H9 (cell line): Measurements from ENCODE around the gene BHLHE23. TPM values are rescaled to one million over a fixed set of nuclear protein-coding genes. Genes with fewer than 3 reads are reported as not detected.

Experiments used
- DNase-seq: peaks from one replicate; pipeline ENCODE4 v3.0.0-alpha.2; 2017
- H2AFZ ChIP-seq: one replicate; pipeline ENCODE4 v1.6.1; 2013; ENCODE audit warnings: mild to moderate bottlenecking, low read length, control low read depth, moderate library complexity
- H2AK5ac ChIP-seq: 2 replicates; pipeline ENCODE4 v1.6.1; 2013; ENCODE audit warnings: low read length, control low read depth, mixed read lengths; ENCODE audit not compliant: insufficient read length
- H2BK120ac ChIP-seq: one replicate; pipeline ENCODE4 v1.6.1; 2013; ENCODE audit warnings: low read depth, mild to moderate bottlenecking, low read length, control low read depth, inconsistent platforms; ENCODE audit not compliant: poor library complexity, severe bottlenecking
- H2BK12ac ChIP-seq: 2 replicates; pipeline ENCODE4 v1.6.1; 2013; ENCODE audit warnings: low read length, control low read depth, mixed read lengths, low read depth; ENCODE audit not compliant: insufficient read length
- H2BK15ac ChIP-seq: 2 replicates; pipeline ENCODE4 v1.6.1; 2013; ENCODE audit warnings: low read depth, low read length, control low read depth
- H2BK20ac ChIP-seq: one replicate; pipeline ENCODE4 v1.6.1; 2013; ENCODE audit warnings: low read depth, mild to moderate bottlenecking, low read length, control low read depth, inconsistent platforms; ENCODE audit not compliant: poor library complexity, severe bottlenecking
- H2BK5ac ChIP-seq: 2 replicates; pipeline ENCODE4 v1.6.1; 2013; ENCODE audit warnings: low read length, control low read depth, mixed read lengths; ENCODE audit not compliant: insufficient read length
- H3K14ac ChIP-seq: 2 replicates; pipeline ENCODE4 v1.6.1; 2013; ENCODE audit warnings: low read length, control low read depth; ENCODE audit not compliant: insufficient read depth
- H3K18ac ChIP-seq: 2 replicates; pipeline ENCODE4 v1.6.1; 2013; ENCODE audit warnings: low read depth, mild to moderate bottlenecking, mixed read lengths, low read length, control low read depth; ENCODE audit not compliant: insufficient read length
- H3K23ac ChIP-seq: 2 replicates; pipeline ENCODE4 v1.6.1; 2013; ENCODE audit warnings: low read length, control low read depth, mixed read lengths, low read depth; ENCODE audit not compliant: insufficient read length
- H3K23me2 ChIP-seq: 2 replicates; pipeline ENCODE4 v1.6.1; 2013; ENCODE audit warnings: low read depth, mild to moderate bottlenecking, mixed read lengths, low read length, control low read depth; ENCODE audit not compliant: insufficient read length, poor library complexity, severe bottlenecking
- H3K27ac ChIP-seq: 2 replicates; pipeline ENCODE4 v1.5.1; 2013; ENCODE audit warnings: low read length, control low read depth, mixed read lengths, low read depth; ENCODE audit not compliant: insufficient read length
- H3K27me3 ChIP-seq: 2 replicates; pipeline ENCODE4 v1.6.1; 2013; ENCODE audit warnings: low read length, control low read depth, inconsistent platforms; ENCODE audit not compliant: insufficient read depth
- H3K4ac ChIP-seq: 2 replicates; pipeline ENCODE4 v1.6.1; 2013; ENCODE audit warnings: low read depth, mild to moderate bottlenecking, control low read depth, inconsistent platforms, low read length, moderate library complexity
- H3K4me1 ChIP-seq: 2 replicates; pipeline ENCODE4 v1.6.1; 2013; ENCODE audit warnings: low read length, control low read depth, inconsistent platforms; ENCODE audit not compliant: insufficient read depth
- H3K4me2 ChIP-seq: 2 replicates; pipeline ENCODE4 v1.6.1; 2013; ENCODE audit warnings: low read length, control low read depth, mixed read lengths; ENCODE audit not compliant: insufficient read length, insufficient read depth
- H3K56ac ChIP-seq: 2 replicates; pipeline ENCODE4 v1.6.1; 2013; ENCODE audit warnings: low read depth, mild to moderate bottlenecking, mixed read lengths, low read length, control low read depth; ENCODE audit not compliant: insufficient read length
- H3K79me1 ChIP-seq: 2 replicates; pipeline ENCODE4 v1.6.1; 2013; ENCODE audit warnings: low read depth, mild to moderate bottlenecking, moderate library complexity, low read length, control low read depth, inconsistent platforms; ENCODE audit not compliant: insufficient read depth, poor library complexity, severe bottlenecking
- H3K79me2 ChIP-seq: 2 replicates; pipeline ENCODE4 v1.6.1; 2013; ENCODE audit warnings: low read length, control low read depth, inconsistent platforms; ENCODE audit not compliant: insufficient read depth
- H3K9ac ChIP-seq: 2 replicates; pipeline ENCODE4 v1.6.1; 2013; ENCODE audit warnings: low read length, control low read depth, mixed read lengths; ENCODE audit not compliant: insufficient read length; ENCODE audit errors: extremely low read depth
- H3K9me3 ChIP-seq: one replicate; pipeline ENCODE4 v1.6.1; 2013; ENCODE audit warnings: low read depth, low read length, inconsistent platforms; ENCODE audit not compliant: control insufficient read depth
- H3T11ph ChIP-seq: one replicate; pipeline ENCODE4 v1.6.1; 2013; ENCODE audit warnings: mild to moderate bottlenecking, low read length, control low read depth, inconsistent platforms
- H4K20me1 ChIP-seq: one replicate; pipeline ENCODE4 v1.6.1; 2013; ENCODE audit not compliant: control insufficient read depth, insufficient read length, insufficient read depth
- H4K5ac ChIP-seq: 2 replicates; pipeline ENCODE4 v1.6.1; 2013; ENCODE audit warnings: low read depth, mild to moderate bottlenecking, mixed read lengths, low read length, control low read depth; ENCODE audit not compliant: insufficient read length
- H4K8ac ChIP-seq: replicated peaks from 2 replicates; pipeline ENCODE4 v1.6.1; 2013; ENCODE audit warnings: low read length, control low read depth, mixed read lengths, low read depth; ENCODE audit not compliant: insufficient read length
- H4K91ac ChIP-seq: 2 replicates; pipeline ENCODE4 v1.6.1; 2013; ENCODE audit warnings: low read depth, mild to moderate bottlenecking, moderate library complexity, mixed read lengths, low read length, control low read depth; ENCODE audit not compliant: insufficient read length
- H3K27ac Mint-ChIP-seq, 3 experiments: 2 replicates in 2 of 3; 3 replicates in 1 of 3; pipeline ENCODE4 v1.8.0; 2020 to 2021; ENCODE audit warnings: mixed read lengths in 3 of 3, mild to moderate bottlenecking in 1 of 3, moderate library complexity in 1 of 3
- H3K27me3 Mint-ChIP-seq: 2 replicates; pipeline ENCODE4 v1.8.0; 2021; ENCODE audit warnings: low read depth, mild to moderate bottlenecking, moderate library complexity, mixed read lengths
- H3K36me3 Mint-ChIP-seq, 3 experiments: 2 replicates in 2 of 3; 3 replicates in 1 of 3; pipeline ENCODE4 v1.8.0; 2020 to 2021; ENCODE audit warnings: low read depth in 3 of 3, mixed read lengths in 3 of 3; ENCODE audit not compliant: insufficient read depth in 1 of 3
- H3K4me1 Mint-ChIP-seq, 2 experiments: 2 replicates each; pipeline ENCODE4 v1.8.0; 2020; ENCODE audit warnings: mixed read lengths in 2 of 2
- H3K4me3 Mint-ChIP-seq, 2 experiments: 2 replicates in 1 of 2; 3 replicates in 1 of 2; pipeline ENCODE4 v1.8.0; 2020 to 2021; ENCODE audit warnings: mild to moderate bottlenecking in 2 of 2, mixed read lengths in 2 of 2, moderate library complexity in 1 of 2
- H3K9me3 Mint-ChIP-seq, 2 experiments: 2 replicates in 1 of 2; 3 replicates in 1 of 2; pipeline ENCODE4 v1.8.0; 2020; ENCODE audit warnings: mild to moderate bottlenecking in 2 of 2, mixed read lengths in 2 of 2, moderate library complexity in 1 of 2
- WGBS: extraction: QIAGEN DNeasy Blood & Tissue Kit; methylation state at CpG from one replicate; pipeline ENCODE4 v1.1.7; 2013; ENCODE audit warnings: missing lambda C conversion rate, low lambda C conversion rate, mixed read lengths; ENCODE audit not compliant: insufficient read length; ENCODE audit errors: extremely low coverage; 5-methylcytosine and 5-hydroxymethylcytosine counted together
- total RNA-seq: library from RNA; stranded (reverse); gene quantifications from 2 replicates; pipeline ENCODE4 v1.2.1, GENCODE V29; 2021
- TF ChIP-seq, protein P1 (sequence below): fragments of 200-600 bp; sonication (generic); conservative IDR thresholded peaks from 3 replicates; pipeline ENCODE4 v1.8.0; 2021; ENCODE audit warnings: antibody characterized with exemption, mild to moderate bottlenecking

BHLHE23 gene
- total RNA-seq, 1 experiment from 2014 or later, result 0.35 TPM

DNA sequence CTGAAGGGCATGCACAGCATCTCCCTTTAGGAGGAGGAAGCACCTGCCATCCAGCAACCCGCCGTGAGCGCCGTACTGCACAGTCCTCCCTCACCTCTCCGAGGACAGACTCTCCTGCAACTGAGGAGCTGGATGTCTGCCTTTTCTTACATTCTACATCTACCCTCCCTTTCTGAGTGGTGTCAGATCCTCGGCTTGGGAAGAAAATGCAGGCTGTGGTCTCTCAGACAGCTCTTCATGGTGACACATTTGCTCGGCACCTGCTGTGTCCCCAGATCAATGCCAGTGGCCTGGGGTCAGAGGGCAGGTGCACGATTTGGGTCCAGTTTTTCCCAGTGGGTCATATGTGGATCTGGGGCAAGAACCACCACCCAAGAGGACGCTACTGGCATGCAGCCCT is 40.1 kb upstream of the BHLHE23 start:
- H3K27ac Mint-ChIP-seq, result no peak overlapping the region
- peaks cover 37% of the 10 kb centered on the region for H3K27me3 Mint-ChIP-seq
- no peak overlapping the region for H3K4ac ChIP-seq
- H3K27me3 ChIP-seq, result no peaks in the 10 kb centered on the region
- peaks cover 8% of the 10 kb centered on the region for H3K9me3 ChIP-seq
- no peak overlapping the region for H4K91ac ChIP-seq
- no peak overlapping the region for H3K23ac ChIP-seq
- H3K79me1 ChIP-seq, result no peaks in the 10 kb centered on the region
- H3K4me1 ChIP-seq, result no peaks in the 10 kb centered on the region
- H3K9me3 Mint-ChIP-seq, result peaks cover 18 to 27% of the 10 kb centered on the region in 2 experiments
- no peak overlapping the region for H2AK5ac ChIP-seq
- H2BK5ac ChIP-seq, result no peak overlapping the region
- no peak overlapping the region for H3K4me3 Mint-ChIP-seq
- no peaks in the 10 kb centered on the region for H4K20me1 ChIP-seq
- no peaks in the 10 kb centered on the region for H3K23me2 ChIP-seq
- DNase-seq, result no peak
- no peak overlapping the region for H3K27ac ChIP-seq
- peaks cover 0 to 7% (median 3%) of the 10 kb centered on the region in 3 experiments; a peak in 2 of 7 replicates for H3K36me3 Mint-ChIP-seq
- H4K5ac ChIP-seq, result no peak overlapping the region
- H3K4me2 ChIP-seq, result no peak overlapping the region
- TF ChIP-seq, protein P1, sequence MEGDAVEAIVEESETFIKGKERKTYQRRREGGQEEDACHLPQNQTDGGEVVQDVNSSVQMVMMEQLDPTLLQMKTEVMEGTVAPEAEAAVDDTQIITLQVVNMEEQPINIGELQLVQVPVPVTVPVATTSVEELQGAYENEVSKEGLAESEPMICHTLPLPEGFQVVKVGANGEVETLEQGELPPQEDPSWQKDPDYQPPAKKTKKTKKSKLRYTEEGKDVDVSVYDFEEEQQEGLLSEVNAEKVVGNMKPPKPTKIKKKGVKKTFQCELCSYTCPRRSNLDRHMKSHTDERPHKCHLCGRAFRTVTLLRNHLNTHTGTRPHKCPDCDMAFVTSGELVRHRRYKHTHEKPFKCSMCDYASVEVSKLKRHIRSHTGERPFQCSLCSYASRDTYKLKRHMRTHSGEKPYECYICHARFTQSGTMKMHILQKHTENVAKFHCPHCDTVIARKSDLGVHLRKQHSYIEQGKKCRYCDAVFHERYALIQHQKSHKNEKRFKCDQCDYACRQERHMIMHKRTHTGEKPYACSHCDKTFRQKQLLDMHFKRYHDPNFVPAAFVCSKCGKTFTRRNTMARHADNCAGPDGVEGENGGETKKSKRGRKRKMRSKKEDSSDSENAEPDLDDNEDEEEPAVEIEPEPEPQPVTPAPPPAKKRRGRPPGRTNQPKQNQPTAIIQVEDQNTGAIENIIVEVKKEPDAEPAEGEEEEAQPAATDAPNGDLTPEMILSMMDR, result no peak
- H3K4me1 Mint-ChIP-seq, result no peaks in the 10 kb centered on the region
- H2BK12ac ChIP-seq, result no peak overlapping the region
- no peak overlapping the region for H3K56ac ChIP-seq
- H2BK15ac ChIP-seq, result no peak overlapping the region
- no peak overlapping the region for H2AFZ ChIP-seq
- H4K8ac ChIP-seq, result no peak overlapping the region
- no CpG with 5 or more reads among the region's 9 CpGs for WGBS
- no peak overlapping the region for H3K9ac ChIP-seq
- H2BK20ac ChIP-seq, result no peak overlapping the region
- H2BK120ac ChIP-seq, result no peak overlapping the region
- no peak overlapping the region for H3T11ph ChIP-seq
- no peak overlapping the region for H3K18ac ChIP-seq
- no peaks in the 10 kb centered on the region for H3K79me2 ChIP-seq
- H3K14ac ChIP-seq, result no peak overlapping the region
